Ishikawa (cell line): ENCODE results near the gene KDM5B.

Experiments used
- CEBPB ChIP-seq: IDR thresholded peaks from 2 replicates; pipeline ENCODE4 v1.6.1; 2012
- CREB1 ChIP-seq: IDR thresholded peaks from 2 replicates; pipeline ENCODE4 v1.6.1; 2012; ENCODE audit warnings: low read depth
- EGR1 ChIP-seq: IDR thresholded peaks from 2 replicates; pipeline ENCODE4 v1.6.1; 2012
- EP300 ChIP-seq: IDR thresholded peaks from 2 replicates; pipeline ENCODE4 v1.6.1; 2012; ENCODE audit warnings: borderline replicate concordance
- FOXM1 ChIP-seq: IDR thresholded peaks from 2 replicates; pipeline ENCODE4 v1.6.1; 2012; ENCODE audit warnings: low read depth, borderline replicate concordance
- NFIC ChIP-seq: IDR thresholded peaks from 2 replicates; pipeline ENCODE4 v1.6.1; 2012
- RAD21 ChIP-seq: IDR thresholded peaks from 2 replicates; pipeline ENCODE4 v1.6.1; 2012; ENCODE audit warnings: low read depth
- TAF1 ChIP-seq: IDR thresholded peaks from 2 replicates; pipeline ENCODE4 v1.6.1; 2012; ENCODE audit warnings: low read depth, mild to moderate bottlenecking
- TCF12 ChIP-seq: IDR thresholded peaks from 2 replicates; pipeline ENCODE4 v1.6.1; 2012; ENCODE audit warnings: low read depth
- TEAD4 ChIP-seq: IDR thresholded peaks from 2 replicates; pipeline ENCODE4 v1.6.1; 2012
- YY1 ChIP-seq: IDR thresholded peaks from 2 replicates; pipeline ENCODE4 v1.6.1; 2012; ENCODE audit warnings: low read depth
- ZBTB7A ChIP-seq: IDR thresholded peaks from 2 replicates; pipeline ENCODE4 v1.6.1; 2012; ENCODE audit warnings: low read depth
- TF ChIP-seq, protein P1 (sequence below): IDR thresholded peaks from 2 replicates; pipeline ENCODE4 v1.6.1; 2012; ENCODE audit warnings: low read depth, mild to moderate bottlenecking
- TF ChIP-seq, protein P2 (sequence below): IDR thresholded peaks from 2 replicates; pipeline ENCODE4 v1.6.1; 2012
- TF ChIP-seq, protein P3 (sequence below): IDR thresholded peaks from 2 replicates; pipeline ENCODE4 v1.6.1; 2012

The KDM5B gene

DNA sequence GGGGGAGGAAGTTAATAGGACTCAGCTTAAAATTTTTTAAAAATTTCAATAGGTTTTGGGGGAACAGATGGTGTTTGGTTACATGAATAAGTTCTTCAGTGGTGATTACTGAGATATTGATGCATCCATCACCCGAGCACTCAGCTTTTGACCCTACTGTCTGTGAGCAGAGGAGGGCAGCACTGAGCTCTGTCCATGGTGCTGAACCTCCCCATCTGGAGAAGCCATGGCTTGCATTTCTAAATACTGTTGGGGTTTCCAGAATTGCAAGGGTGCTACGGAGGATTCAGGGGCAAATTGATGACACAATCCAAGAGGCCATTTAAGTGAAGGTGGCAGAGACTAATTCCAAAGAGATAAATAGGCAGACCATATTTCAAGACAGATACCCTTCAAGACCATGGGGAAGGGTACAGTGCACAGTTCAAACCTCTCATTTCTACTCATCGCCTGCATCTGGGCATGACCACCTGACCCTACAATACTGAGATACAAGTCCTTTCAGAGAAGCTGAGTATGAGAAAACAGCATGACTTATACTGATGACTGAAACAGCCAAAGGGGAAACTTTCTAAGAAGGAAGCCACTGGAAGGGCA lies 115.2 kb downstream of the KDM5B start:
- TF ChIP-seq, protein P1, sequence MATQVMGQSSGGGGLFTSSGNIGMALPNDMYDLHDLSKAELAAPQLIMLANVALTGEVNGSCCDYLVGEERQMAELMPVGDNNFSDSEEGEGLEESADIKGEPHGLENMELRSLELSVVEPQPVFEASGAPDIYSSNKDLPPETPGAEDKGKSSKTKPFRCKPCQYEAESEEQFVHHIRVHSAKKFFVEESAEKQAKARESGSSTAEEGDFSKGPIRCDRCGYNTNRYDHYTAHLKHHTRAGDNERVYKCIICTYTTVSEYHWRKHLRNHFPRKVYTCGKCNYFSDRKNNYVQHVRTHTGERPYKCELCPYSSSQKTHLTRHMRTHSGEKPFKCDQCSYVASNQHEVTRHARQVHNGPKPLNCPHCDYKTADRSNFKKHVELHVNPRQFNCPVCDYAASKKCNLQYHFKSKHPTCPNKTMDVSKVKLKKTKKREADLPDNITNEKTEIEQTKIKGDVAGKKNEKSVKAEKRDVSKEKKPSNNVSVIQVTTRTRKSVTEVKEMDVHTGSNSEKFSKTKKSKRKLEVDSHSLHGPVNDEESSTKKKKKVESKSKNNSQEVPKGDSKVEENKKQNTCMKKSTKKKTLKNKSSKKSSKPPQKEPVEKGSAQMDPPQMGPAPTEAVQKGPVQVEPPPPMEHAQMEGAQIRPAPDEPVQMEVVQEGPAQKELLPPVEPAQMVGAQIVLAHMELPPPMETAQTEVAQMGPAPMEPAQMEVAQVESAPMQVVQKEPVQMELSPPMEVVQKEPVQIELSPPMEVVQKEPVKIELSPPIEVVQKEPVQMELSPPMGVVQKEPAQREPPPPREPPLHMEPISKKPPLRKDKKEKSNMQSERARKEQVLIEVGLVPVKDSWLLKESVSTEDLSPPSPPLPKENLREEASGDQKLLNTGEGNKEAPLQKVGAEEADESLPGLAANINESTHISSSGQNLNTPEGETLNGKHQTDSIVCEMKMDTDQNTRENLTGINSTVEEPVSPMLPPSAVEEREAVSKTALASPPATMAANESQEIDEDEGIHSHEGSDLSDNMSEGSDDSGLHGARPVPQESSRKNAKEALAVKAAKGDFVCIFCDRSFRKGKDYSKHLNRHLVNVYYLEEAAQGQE: peak; percentile 97
- TF ChIP-seq YY1 (0 out of 2 replicates have a peak, but pooled peaks have one; percentile 36), FOXM1 (no peak), TEAD4 (no peak)
- TF ChIP-seq, protein P2, sequence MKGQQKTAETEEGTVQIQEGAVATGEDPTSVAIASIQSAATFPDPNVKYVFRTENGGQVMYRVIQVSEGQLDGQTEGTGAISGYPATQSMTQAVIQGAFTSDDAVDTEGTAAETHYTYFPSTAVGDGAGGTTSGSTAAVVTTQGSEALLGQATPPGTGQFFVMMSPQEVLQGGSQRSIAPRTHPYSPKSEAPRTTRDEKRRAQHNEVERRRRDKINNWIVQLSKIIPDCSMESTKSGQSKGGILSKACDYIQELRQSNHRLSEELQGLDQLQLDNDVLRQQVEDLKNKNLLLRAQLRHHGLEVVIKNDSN: no peak
- TF ChIP-seq, protein P3, sequence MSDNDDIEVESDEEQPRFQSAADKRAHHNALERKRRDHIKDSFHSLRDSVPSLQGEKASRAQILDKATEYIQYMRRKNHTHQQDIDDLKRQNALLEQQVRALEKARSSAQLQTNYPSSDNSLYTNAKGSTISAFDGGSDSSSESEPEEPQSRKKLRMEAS: no peak

DNA sequence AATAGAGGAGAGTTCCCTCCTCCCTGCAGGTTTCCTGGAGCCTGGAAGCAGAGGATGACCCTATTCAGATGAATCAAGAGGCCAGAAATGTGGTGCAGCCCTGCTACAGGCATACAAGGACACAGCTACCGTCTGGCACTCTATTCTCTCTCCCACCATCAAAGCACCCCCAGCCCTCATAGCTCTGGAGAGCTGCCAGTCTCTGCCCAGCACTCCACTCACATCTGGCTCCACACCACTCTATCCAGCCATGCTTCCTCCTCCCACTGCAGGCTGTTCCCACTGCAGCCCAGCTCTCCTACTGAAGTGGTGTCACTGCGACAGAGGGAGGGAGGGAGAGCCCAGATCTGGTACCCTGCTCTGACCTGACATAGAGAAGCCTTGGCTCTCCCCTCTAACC lies 116.4 kb downstream of the KDM5B start:
- TF ChIP-seq ZBTB7A (no peak), EP300 (no peak), TEAD4 (no peak), TAF1 (no peak), CEBPB (no peak), CREB1 (no peak), YY1 (no peak), RAD21 (no peak), FOXM1 (no peak), TCF12 (no peak), EGR1 (no peak), NFIC (no peak)
- TF ChIP-seq, protein P2: no peak
- TF ChIP-seq, protein P3: no peak
- TF ChIP-seq, protein P1: no peak

DNA sequence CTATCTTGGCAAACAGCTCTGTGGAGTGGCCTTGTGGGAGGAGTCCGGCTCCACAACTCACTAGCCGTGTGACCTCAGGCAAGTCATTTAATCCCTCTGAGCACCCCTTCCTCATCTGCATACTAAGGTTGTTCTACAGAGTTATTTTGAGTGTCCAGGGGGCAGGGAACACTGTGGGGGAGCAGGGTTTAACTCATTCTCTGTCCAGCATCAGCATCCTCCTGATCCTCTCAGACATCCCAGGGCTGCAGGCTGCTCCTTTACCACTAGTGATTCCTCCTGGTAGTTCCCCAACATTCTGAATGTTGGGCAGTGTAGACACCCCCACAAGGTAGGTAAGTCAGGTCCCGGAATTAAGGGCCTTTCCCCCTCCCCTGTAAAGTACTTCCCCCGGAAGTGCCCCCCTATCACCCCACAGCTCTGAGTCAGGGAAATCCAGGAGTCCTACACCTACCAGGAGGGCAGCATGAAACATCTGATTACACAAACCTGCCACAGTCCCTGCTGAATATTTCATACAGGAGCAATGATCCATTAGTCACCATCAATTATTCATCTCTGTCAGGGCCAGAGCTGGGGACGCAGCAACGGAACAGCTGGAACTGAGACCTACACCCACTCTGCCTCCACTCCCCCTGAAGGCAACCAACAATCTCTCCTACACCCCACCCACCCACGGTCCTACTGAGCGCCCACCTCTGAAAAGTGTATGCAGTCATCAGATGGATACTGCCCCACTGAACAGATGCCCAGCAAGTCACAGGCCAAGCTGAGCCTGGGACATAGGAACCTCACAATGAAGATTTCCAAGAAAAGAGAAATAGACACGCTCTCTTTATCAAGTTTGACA lies 118.5 kb downstream of the KDM5B start:
- TF ChIP-seq, protein P1: peak; percentile 62
- no peak for TF ChIP-seq EP300

DNA sequence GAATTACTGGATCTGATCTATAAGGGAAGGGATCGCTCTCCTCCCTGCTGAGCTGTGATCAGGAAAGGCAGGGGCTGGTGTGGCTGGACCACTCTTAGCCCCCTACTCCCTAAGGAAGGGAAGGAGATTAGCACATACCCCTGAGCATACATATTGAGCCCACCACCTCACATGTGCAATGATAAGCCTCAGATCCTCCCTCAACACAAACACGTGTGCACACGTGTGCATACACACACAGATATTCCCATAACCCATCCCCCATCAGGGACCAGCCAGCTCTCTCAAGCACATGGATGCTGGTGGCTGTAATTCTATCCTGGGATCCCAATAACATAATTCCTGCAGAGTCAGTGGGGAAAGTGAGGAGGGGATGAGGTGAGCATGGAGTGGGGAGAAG lies 119.1 kb downstream of the KDM5B start:
- TF ChIP-seq TCF12 (no peak), FOXM1 (no peak), EGR1 (no peak), EP300 (no peak), CEBPB (no peak), TEAD4 (no peak), CREB1 (no peak), TAF1 (no peak), NFIC (no peak), YY1 (no peak), ZBTB7A (no peak)
- TF ChIP-seq, protein P3: no peak
- TF ChIP-seq, protein P2: no peak
- TF ChIP-seq, protein P1: no peak
